22Rv1 (cell line): ENCODE measurements around the gene NOL9.

Source experiments
- ZFX ChIP-seq: fragments of 450-650 bp; IDR thresholded peaks from 2 replicates; pipeline ENCODE4 v1.6.1; 2017; ENCODE audit warnings: antibody characterized with exemption, borderline replicate concordance
- TF ChIP-seq, protein P1 (sequence below): fragments of 450-650 bp; IDR thresholded peaks from 2 replicates; pipeline ENCODE4 v1.5.1; 2017; ENCODE audit warnings: mild to moderate bottlenecking

DNA sequence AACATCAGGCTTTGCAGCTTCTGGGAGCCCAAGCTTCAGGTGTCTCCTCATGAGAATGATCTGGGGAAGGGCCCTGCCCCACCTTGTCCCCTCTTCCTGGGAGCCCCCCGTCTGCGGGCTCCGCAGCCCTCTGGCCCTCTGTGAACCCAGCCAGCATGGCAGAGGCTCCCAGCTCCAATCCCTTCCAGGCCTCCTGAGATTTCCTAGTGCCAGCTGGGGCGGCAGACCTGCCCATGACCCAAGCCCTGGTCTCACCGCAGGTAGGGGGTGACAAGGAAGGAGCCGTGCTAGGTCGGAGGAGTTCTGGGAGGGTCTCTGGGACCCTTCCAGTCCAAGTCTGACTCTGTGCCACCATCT, 70.6 kb downstream of the NOL9 start:
- TF ChIP-seq, protein P1, sequence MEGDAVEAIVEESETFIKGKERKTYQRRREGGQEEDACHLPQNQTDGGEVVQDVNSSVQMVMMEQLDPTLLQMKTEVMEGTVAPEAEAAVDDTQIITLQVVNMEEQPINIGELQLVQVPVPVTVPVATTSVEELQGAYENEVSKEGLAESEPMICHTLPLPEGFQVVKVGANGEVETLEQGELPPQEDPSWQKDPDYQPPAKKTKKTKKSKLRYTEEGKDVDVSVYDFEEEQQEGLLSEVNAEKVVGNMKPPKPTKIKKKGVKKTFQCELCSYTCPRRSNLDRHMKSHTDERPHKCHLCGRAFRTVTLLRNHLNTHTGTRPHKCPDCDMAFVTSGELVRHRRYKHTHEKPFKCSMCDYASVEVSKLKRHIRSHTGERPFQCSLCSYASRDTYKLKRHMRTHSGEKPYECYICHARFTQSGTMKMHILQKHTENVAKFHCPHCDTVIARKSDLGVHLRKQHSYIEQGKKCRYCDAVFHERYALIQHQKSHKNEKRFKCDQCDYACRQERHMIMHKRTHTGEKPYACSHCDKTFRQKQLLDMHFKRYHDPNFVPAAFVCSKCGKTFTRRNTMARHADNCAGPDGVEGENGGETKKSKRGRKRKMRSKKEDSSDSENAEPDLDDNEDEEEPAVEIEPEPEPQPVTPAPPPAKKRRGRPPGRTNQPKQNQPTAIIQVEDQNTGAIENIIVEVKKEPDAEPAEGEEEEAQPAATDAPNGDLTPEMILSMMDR: no peak
- TF ChIP-seq ZFX: no peak
